ENCODE measurements around the gene STRN3. TPM values are rescaled to one million over a fixed set of nuclear protein-coding genes. Genes with fewer than 3 reads are reported as not detected.

STRN3 gene
- total and polyA plus RNA-seq, 2 experiments from 2014 or later = 10.1 to 53.8 TPM

GRCh38 chr14:30869551-30870155 is 156.5 kb downstream of the STRN3 start:
- H2AFZ ChIP-seq = no peak overlapping the region
- no peaks in the 10 kb centered on the region for H3K36me3 ChIP-seq (replicated peaks; ENCODE audit: insufficient read depth, low read depth)
- peaks cover 23% of the 10 kb centered on the region for H3K27me3 ChIP-seq
- peaks cover 6% of the 10 kb centered on the region for H3K4me1 ChIP-seq (ENCODE audit: insufficient read depth)
- no peak for DNase-seq (ENCODE audit: low spot score)
- no peaks in the 10 kb centered on the region for H3K79me2 ChIP-seq
- no peaks in the 10 kb centered on the region for H3K9me2 ChIP-seq (replicated peaks; ENCODE audit: insufficient read depth)
- H4K20me1 ChIP-seq (ENCODE audit: insufficient read depth, poor library complexity, severe bottlenecking) = no peaks in the 10 kb centered on the region
- H3K9me3 ChIP-seq (ENCODE audit: low read depth) = no peaks in the 10 kb centered on the region
- H3K4me3 ChIP-seq = no peak overlapping the region
- H3K27ac ChIP-seq = no peak overlapping the region
- WGBS (ENCODE audit: low lambda C conversion rate, missing lambda C conversion rate) = 71% methylated on average over 2 of the region's 2 CpGs
- TF ChIP-seq EZH2phosphoT487 (IDR thresholded peaks at IDR 0.05; ENCODE audit: low read depth, severe bottlenecking, unreplicated experiment) = no peak
- TF ChIP-seq EZH2 (IDR thresholded peaks at IDR 0.05; ENCODE audit: borderline replicate concordance) = no peak
- TF ChIP-seq CTCF (IDR thresholded peaks at IDR 0.05; ENCODE audit: poor library complexity) = no peak
- no peak overlapping the region for H3K4me2 ChIP-seq

- H3K9me2 ChIP-seq (replicated peaks; ENCODE audit: insufficient read depth) = no peaks in the 10 kb centered on the region
- DNase-seq (ENCODE audit: low spot score) = no peak
- no peak overlapping the region for H2AFZ ChIP-seq
- H3K4me3 ChIP-seq = no peak overlapping the region
- H3K27ac ChIP-seq = no peak overlapping the region
- no peaks in the 10 kb centered on the region for H4K20me1 ChIP-seq (ENCODE audit: insufficient read depth, poor library complexity, severe bottlenecking)
- TF ChIP-seq EZH2phosphoT487 (IDR thresholded peaks at IDR 0.05; ENCODE audit: low read depth, severe bottlenecking, unreplicated experiment) (no peak), CTCF (IDR thresholded peaks at IDR 0.05; ENCODE audit: poor library complexity) (no peak), EZH2 (IDR thresholded peaks at IDR 0.05; ENCODE audit: borderline replicate concordance) (no peak)
- H3K9me3 ChIP-seq (ENCODE audit: low read depth) = no peaks in the 10 kb centered on the region
- no peaks in the 10 kb centered on the region for H3K79me2 ChIP-seq
- H3K27me3 ChIP-seq = peaks cover 18% of the 10 kb centered on the region
- peaks cover under 1% of the 10 kb centered on the region for H3K4me1 ChIP-seq (ENCODE audit: insufficient read depth)
- WGBS (ENCODE audit: low lambda C conversion rate, missing lambda C conversion rate) = 92% methylated on average over 5 of the region's 5 CpGs
- no peaks in the 10 kb centered on the region for H3K36me3 ChIP-seq (replicated peaks; ENCODE audit: insufficient read depth, low read depth)
- no peak overlapping the region for H3K4me2 ChIP-seq
Observed at GRCh38 chr14:30868736-30869135, 157.4 kb downstream of the STRN3 start.

- H3K27ac ChIP-seq = no peak overlapping the region
- H2AFZ ChIP-seq = no peak overlapping the region
- peaks cover 6% of the 10 kb centered on the region for H3K27me3 ChIP-seq
- no peaks in the 10 kb centered on the region for H3K36me3 ChIP-seq (replicated peaks; ENCODE audit: insufficient read depth, low read depth)
- no peaks in the 10 kb centered on the region for H3K4me1 ChIP-seq (ENCODE audit: insufficient read depth)
- H3K79me2 ChIP-seq = no peaks in the 10 kb centered on the region
- no peak for TF ChIP-seq CTCF (IDR thresholded peaks at IDR 0.05; ENCODE audit: poor library complexity)
- no peak for TF ChIP-seq EZH2phosphoT487 (IDR thresholded peaks at IDR 0.05; ENCODE audit: low read depth, severe bottlenecking, unreplicated experiment)
- TF ChIP-seq EZH2 (IDR thresholded peaks at IDR 0.05; ENCODE audit: borderline replicate concordance) = no peak
- no peak overlapping the region for H3K4me3 ChIP-seq
- DNase-seq (ENCODE audit: low spot score) = no peak
- no peaks in the 10 kb centered on the region for H4K20me1 ChIP-seq (ENCODE audit: insufficient read depth, poor library complexity, severe bottlenecking)
- H3K9me3 ChIP-seq (ENCODE audit: low read depth) = no peaks in the 10 kb centered on the region
- WGBS (ENCODE audit: low lambda C conversion rate, missing lambda C conversion rate) = 95% methylated on average over 5 of the region's 5 CpGs
- H3K4me2 ChIP-seq = no peak overlapping the region
- H3K9me2 ChIP-seq (replicated peaks; ENCODE audit: insufficient read depth) = no peaks in the 10 kb centered on the region
Observed at GRCh38 chr14:30864934-30865333, 161.2 kb downstream of the STRN3 start.
